Muscle of leg (tissue), 11 donors: ENCODE results near the gene CARD19. TPM values are rescaled to one million over a fixed set of nuclear protein-coding genes. Genes with fewer than 3 reads are reported as not detected.
"Not testable (repeated sequence)": the region's sequence is repeated elsewhere in the genome, so short reads cannot be mapped to it uniquely, and the experiment has no call there.

ENCODE experiments used
- DNase-seq: peaks from one replicate; pipeline ENCODE4 v3.0.0; 2013
- H3K27ac ChIP-seq: one replicate; pipeline ENCODE4 v1.5.1; 2013; ENCODE audit warnings: mild to moderate bottlenecking, low read length, control low read depth
- H3K27me3 ChIP-seq: one replicate; pipeline ENCODE4 v1.6.1; 2013; ENCODE audit warnings: low read length; ENCODE audit not compliant: control insufficient read depth, insufficient read depth
- H3K36me3 ChIP-seq: one replicate; pipeline ENCODE4 v1.6.1; 2013; ENCODE audit warnings: low read length; ENCODE audit not compliant: control insufficient read depth, insufficient read depth
- H3K4me1 ChIP-seq: one replicate; pipeline ENCODE4 v1.6.1; 2013; ENCODE audit warnings: low read length; ENCODE audit not compliant: control insufficient read depth, insufficient read depth
- H3K4me3 ChIP-seq: one replicate; pipeline ENCODE4 v1.5.1; 2013; ENCODE audit warnings: low read length, control low read depth
- H3K9me3 ChIP-seq: replicated peaks from 2 replicates; pipeline ENCODE4 v1.6.1; 2013; ENCODE audit warnings: low read depth, low read length; ENCODE audit not compliant: control insufficient read depth
- WGBS: methylation state at CpG from one replicate; pipeline ENCODE4 v1.1.5; 2013; ENCODE audit warnings: missing lambda C conversion rate; ENCODE audit not compliant: insufficient coverage; 5-methylcytosine and 5-hydroxymethylcytosine counted together
- polyA plus RNA-seq, 8 donors: library from polyadenylated mRNA; unstranded; fragments of 120-200 nt; gene quantifications; one replicate each; pipeline versions ENCODE4 v1.2.1 to v1.2.3, GENCODE V29; 2013; ENCODE audit warnings: inconsistent platforms in 1 of 8, low replicate concordance in 1 of 8; ENCODE audit not compliant: insufficient read length in 8 of 8, insufficient read depth in 1 of 8
- total RNA-seq: library from RNA; stranded (reverse); fragments of 120-200 nt; gene quantifications from one replicate; pipeline ENCODE4 v1.2.4, GENCODE V29; 2013

The CARD19 gene
- total and polyA plus RNA-seq, 9 donors: 32.9 to 51.4 (median 36.3) TPM

DNA sequence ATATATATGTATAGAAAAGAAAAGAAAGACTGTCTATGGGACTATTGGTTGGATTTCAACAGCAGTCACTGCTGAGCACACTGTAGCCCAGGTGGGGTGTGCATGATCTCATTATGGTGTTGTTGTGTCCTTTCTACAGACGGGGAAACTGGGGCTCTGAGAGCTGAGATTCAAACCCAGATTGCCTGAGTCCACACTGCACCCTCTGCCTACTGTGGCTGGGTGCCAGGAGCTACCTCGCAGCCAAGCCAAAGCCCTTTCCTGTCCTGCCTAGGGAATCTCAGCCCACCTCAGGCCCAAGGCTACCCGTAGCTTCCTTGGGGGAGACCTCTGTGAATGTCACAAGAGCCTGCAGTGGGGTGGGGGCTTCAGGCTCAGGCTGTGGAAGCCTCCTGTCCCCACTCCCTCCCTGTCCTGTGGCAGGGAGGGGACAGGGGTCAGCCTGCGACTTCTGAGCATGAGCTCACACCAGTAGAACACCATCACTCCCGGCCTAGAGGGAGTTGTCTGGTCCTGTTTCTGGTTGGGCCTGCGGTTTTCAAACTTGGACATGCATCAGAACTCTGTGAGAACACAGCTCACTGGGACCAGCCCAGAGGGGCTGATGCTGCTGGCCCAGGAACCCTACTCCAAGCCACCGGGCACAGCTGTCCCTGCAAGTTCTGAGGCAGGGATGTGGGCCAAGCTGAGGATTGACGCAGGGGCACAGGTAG is 45.9 kb downstream of the CARD19 start:
- no peak for DNase-seq
- no peak overlapping the region for H3K27ac ChIP-seq
- WGBS: 67% methylated on average over 3 of the region's 8 CpGs

DNA sequence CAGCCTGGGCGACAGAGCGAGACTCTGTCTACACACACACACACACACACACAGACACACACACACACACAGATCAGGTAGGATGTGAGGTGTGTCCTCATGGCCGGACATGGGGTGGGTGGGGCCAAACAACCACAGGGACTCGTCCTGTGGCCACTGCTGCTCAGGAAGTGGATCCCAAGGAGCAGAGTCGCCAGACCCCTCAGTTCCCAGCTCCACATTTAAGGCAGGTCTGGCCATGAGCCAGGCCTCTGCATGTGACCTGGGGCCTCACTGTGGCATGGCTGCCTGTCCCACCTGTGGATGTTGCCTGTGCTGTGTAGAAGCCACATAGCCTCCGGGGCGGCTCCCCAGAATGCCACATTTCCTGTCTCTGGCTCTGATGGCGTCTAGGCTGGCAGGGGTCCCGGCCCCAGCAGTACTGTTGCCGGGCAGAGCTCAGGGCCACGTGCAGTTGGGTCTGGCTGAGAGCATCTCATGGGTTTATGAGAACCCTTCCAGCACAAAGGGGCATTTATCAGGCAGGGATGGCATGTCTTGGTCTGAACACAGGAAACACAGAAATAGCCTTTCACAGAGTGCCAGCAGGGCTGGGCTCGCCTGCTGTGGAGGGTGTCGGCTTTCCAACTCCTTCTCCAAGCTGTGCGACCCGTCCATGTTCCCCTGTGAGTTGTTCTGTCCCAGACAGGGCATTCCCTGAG is 48.0 kb downstream of the CARD19 start:
- WGBS: 30% methylated on average over 12 of the region's 15 CpGs
- peak; percentile 78 for DNase-seq

More for the DNA sequence above, 45.9 kb downstream of the CARD19 start:
- no peaks in the 10 kb centered on the region for H3K36me3 ChIP-seq
- H3K27me3 ChIP-seq: no peaks in the 10 kb centered on the region
- H3K4me3 ChIP-seq: no peak overlapping the region
- H3K4me1 ChIP-seq: peaks cover 21% of the 10 kb centered on the region
- peaks cover 3% of the 10 kb centered on the region for H3K9me3 ChIP-seq

DNA sequence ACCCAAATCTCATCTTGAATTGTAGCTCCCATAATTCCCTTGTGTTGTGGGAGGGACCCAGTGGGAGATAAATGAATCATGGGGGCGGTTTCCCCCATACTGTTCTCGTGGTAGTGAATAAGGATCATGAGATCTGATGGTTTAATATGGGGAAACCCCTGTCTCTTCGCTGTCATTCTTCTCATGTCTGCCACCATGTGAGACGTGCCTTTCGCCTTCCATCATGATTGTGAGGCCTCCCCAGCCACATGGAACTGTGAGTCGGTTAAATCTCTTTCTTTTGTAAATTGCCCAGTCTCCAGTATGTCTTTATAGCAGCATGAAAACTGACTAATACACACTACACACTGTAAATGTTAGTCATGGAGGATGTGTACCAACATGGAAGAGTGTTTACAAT is 50.7 kb downstream of the CARD19 start:
- H3K4me1 ChIP-seq: peaks cover 20% of the 10 kb centered on the region
- not testable (repeated sequence) for H3K27me3 ChIP-seq, H3K9me3 ChIP-seq, H3K36me3 ChIP-seq, DNase-seq, H3K27ac ChIP-seq, H3K4me3 ChIP-seq
- WGBS: no CpG with 5 or more reads among the region's 6 CpGs

More for the DNA sequence above, 48.0 kb downstream of the CARD19 start:
- H3K27me3 ChIP-seq: no peaks in the 10 kb centered on the region
- H3K27ac ChIP-seq: peak overlapping the region; percentile 75
- H3K4me3 ChIP-seq: no peak overlapping the region
- no peaks in the 10 kb centered on the region for H3K36me3 ChIP-seq
- no peaks in the 10 kb centered on the region for H3K9me3 ChIP-seq
- peaks cover 21% of the 10 kb centered on the region for H3K4me1 ChIP-seq

DNA sequence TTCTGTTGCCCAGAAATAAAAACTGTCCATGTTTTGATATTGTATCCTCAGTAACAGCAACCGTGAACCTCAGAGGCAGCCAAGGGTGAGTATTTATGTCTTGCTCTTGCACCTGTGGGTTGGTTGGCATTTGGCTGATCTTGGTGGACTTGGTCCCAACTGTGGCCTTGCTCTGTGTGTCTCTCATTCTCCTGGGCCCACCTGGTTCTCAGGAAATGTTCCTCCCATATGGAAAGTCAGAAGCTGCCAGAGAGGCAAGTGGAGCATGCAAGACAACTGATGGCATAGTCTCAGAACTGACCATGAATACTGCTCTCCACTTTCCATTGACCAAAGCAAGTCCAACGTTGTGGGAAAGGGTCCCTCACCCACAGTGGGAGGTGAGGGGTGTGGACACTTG is 51.6 kb downstream of the CARD19 start:
- no CpG with 5 or more reads among the region's 2 CpGs for WGBS
- no peak overlapping the region for H3K27ac ChIP-seq
- peaks cover 11% of the 10 kb centered on the region for H3K4me1 ChIP-seq
- H3K9me3 ChIP-seq: no peaks in the 10 kb centered on the region
- H3K27me3 ChIP-seq: no peaks in the 10 kb centered on the region
- H3K36me3 ChIP-seq: no peaks in the 10 kb centered on the region
- no peak overlapping the region for H3K4me3 ChIP-seq
- no peak for DNase-seq

DNA sequence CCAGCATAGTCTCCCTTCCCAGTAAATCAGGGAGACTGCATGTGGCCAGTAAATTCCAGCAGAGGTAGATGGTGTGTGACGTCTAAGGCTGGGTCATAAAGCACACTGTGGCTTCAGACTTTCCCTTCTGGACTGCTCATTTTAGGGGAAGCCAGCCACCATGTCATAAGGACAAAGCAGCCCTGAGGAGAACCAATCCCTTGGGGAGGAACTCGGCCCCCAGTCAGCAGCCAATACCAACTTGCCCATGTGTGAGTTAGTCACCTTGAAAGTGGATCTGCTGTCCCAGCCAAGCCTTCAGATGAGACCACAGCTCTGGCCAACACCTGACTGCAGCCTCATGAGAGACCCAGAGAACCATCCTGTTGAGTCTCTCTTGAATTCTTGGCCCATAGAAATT is 52.7 kb downstream of the CARD19 start:
- H3K4me1 ChIP-seq: peaks cover 10% of the 10 kb centered on the region
- no peaks in the 10 kb centered on the region for H3K36me3 ChIP-seq
- WGBS: 33% methylated on average over 1 of the region's 2 CpGs
- H3K27ac ChIP-seq: no peak overlapping the region
- H3K4me3 ChIP-seq: no peak overlapping the region
- DNase-seq: no peak
- no peaks in the 10 kb centered on the region for H3K9me3 ChIP-seq
- H3K27me3 ChIP-seq: no peaks in the 10 kb centered on the region

DNA sequence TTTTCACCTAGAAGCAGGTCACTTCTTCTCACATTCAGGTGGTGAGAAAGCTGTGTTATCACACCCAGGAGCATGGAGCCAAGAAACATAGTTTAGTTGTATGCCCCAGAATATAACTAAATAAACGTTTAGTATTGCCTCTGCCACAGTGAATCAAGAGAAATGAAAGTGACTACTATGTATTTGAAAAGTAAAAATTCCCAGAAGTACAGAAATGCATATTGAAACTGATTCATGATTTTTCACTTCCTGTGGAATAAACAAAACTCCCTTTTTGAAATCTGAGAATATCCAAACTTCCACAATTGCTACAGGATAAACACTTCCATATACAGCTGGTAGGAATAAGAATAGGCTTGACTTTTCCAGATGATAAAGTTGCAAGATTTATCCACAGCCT is 53.3 kb downstream of the CARD19 start:
- Histone ChIP-seq H3K27ac (no peak overlapping the region), H3K9me3 (no peaks in the 10 kb centered on the region), H3K36me3 (no peaks in the 10 kb centered on the region), H3K4me3 (no peak overlapping the region), H3K27me3 (no peaks in the 10 kb centered on the region), H3K4me1 (peaks cover 3% of the 10 kb centered on the region)
- no peak for DNase-seq
- WGBS: no CpG with 5 or more reads among the region's 1 CpG

DNA sequence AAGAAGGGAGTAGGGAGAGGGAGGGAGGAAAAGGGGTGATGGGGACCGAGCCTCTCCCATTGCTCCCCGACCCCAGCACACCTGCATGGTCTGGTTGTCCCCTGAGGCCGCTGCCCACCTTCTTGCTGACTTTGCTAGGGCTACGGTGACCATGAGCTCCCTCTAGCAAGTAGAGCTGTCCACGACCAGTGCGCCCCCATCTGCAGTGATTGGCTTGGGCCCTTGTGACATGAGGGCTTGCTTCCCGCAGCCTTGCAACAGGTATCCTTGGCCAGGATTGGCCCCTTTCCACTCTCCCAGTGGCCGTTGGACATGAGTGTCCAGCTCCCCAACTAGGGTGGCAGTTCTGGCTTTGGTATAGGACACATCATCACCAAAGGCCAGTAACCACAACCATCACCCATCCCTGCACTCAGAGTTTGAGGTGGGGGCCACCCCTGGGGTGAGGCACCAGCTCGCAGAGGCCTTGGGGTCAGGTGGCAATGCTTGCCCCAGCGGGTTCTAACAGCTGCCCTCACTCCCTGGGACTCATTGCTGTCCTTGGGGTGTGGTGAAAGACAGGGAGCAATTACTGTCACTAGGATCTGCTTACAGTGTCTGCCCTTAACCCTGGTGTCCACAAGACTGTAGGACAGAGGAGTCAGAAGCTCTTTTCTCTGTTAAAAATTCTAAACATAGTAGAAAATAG is 55.2 kb downstream of the CARD19 start:
- Histone ChIP-seq H3K27me3 (no peaks in the 10 kb centered on the region), H3K4me1 (peaks cover 3% of the 10 kb centered on the region), H3K36me3 (no peaks in the 10 kb centered on the region), H3K27ac (no peak overlapping the region), H3K9me3 (no peaks in the 10 kb centered on the region), H3K4me3 (no peak overlapping the region)
- DNase-seq: no peak
- whole genome bisulfite sequencing: 74% methylated on average over 8 of the region's 10 CpGs

DNA sequence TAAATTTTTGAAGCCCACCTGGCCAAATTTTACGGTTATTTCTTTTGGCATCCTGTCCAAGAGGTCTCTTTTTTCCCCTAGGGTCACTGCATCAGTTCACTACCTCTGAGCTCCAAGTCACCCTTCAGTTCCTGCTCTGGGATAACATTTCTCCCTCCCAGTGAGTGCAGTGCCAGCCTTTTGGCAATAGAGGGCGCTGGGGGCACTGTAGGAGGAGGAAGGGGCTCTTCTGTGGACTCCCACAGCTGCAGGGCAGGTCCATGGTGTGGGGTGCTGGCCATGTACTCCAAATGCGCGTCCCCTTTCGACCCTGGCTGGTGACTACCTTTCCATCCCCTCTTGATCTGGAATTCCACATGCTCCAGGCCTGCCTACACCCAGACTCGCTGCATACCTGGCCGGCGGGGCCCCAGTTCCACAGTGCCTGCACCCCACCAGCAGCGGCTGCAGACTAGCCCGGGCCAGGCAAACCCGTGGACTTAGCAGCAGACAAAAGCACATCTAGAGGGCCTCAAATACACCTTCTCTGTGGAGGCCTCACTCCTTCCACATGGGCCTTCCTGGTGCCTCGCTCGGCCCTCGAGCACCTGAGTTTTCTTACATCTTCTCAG is 58.4 kb downstream of the CARD19 start:
- 77% methylated on average over 12 of the region's 14 CpGs for WGBS
- no peak overlapping the region for H3K4me3 ChIP-seq
- no peaks in the 10 kb centered on the region for H3K36me3 ChIP-seq
- peaks cover 6% of the 10 kb centered on the region for H3K4me1 ChIP-seq
- no peak for DNase-seq
- H3K27ac ChIP-seq: no peak overlapping the region
- no peaks in the 10 kb centered on the region for H3K27me3 ChIP-seq
- no peaks in the 10 kb centered on the region for H3K9me3 ChIP-seq

DNA sequence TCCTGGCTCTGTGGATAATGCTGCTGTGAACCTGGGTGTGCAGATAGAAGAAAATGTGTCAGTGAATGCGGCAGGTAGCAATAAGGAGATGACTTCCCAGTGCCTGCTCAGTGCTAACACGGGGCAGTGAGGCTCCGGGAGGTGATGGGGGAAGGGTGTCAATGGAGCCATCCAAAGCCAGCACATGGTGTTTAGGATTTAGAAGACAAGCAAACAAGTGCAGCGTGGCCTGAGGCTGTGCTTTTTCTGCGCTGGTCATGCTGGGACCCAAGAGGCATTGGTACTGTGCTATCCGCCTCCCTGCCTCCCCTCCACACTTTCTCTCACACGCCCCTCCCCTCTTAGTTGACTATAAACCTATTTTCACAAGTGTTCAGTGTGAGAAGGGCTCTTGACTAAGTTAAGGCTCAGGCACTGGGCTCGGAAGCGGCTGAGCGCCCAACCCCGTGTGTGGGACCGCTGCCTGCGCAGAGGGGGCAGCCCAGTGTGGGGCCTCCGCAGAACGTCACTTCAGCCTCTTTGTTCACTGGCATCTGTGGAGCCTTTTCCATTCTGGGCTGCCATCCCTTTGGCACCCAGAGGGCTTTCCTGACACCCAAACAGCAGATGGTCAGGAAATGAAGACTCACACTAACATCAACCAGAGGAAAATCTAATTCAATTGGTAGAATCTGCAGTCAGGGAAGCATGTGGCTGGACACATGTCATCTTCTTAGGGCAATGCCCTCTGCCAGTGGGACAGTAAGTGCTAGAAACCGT is 59.9 kb downstream of the CARD19 start:
- Histone ChIP-seq H3K36me3 (no peaks in the 10 kb centered on the region), H3K4me1 (peaks cover 14% of the 10 kb centered on the region), H3K9me3 (no peaks in the 10 kb centered on the region), H3K27ac (no peak overlapping the region), H3K4me3 (no peak overlapping the region), H3K27me3 (no peaks in the 10 kb centered on the region)
- WGBS: 72% methylated on average over 13 of the region's 16 CpGs
- peak; percentile 58 for DNase-seq
